Calu3 (cell line): ENCODE data around the gene ZBTB33. TPM values are rescaled to one million over a fixed set of nuclear protein-coding genes. Genes with fewer than 3 reads are reported as not detected.
A peak's percentile ranks its signal among the peaks of the same experiment; 100 is the strongest.

Source experiments
- BruUV-seq: library from RNA; stranded (reverse); fragments of 400-500 nt; replicated peaks from 2 replicates; lab custom pipeline; 2021; lab: Mats Ljungman, UMichigan
- CTCF ChIA-PET: fragments of 300-600 bp; sonication (Branson Sonifier 250); formaldehyde crosslinking; loops from one replicate; lab custom pipeline; 2022; ENCODE audit warnings: antibody characterized with exemption; lab: Charles Lee
- DNase-seq: peaks from one replicate; pipeline ENCODE4 v3.0.0; 2022
- H3K27ac Mint-ChIP-seq: one replicate; pipeline ENCODE4 v1.8.0; 2022; ENCODE audit warnings: mixed read lengths; ENCODE audit not compliant: unreplicated experiment
- H3K27me3 Mint-ChIP-seq: one replicate; pipeline ENCODE4 v1.8.0; 2022; ENCODE audit warnings: mixed read lengths; ENCODE audit not compliant: unreplicated experiment
- H3K36me3 Mint-ChIP-seq: one replicate; pipeline ENCODE4 v1.8.0; 2022; ENCODE audit warnings: mild to moderate bottlenecking, moderate library complexity, mixed read lengths; ENCODE audit not compliant: insufficient read depth, unreplicated experiment
- H3K4me1 Mint-ChIP-seq: one replicate; pipeline ENCODE4 v1.8.0; 2022; ENCODE audit warnings: mild to moderate bottlenecking, low read depth, mixed read lengths; ENCODE audit not compliant: unreplicated experiment
- H3K4me3 Mint-ChIP-seq: one replicate; pipeline ENCODE4 v1.8.0; 2022; ENCODE audit warnings: mild to moderate bottlenecking, low read depth, moderate library complexity, mixed read lengths; ENCODE audit not compliant: unreplicated experiment
- H3K9me3 Mint-ChIP-seq: one replicate; pipeline ENCODE4 v1.8.0; 2022; ENCODE audit warnings: low read depth, mixed read lengths; ENCODE audit not compliant: unreplicated experiment
- CTCF ChIP-seq: fragments of 200-600 bp; IDR thresholded peaks from one replicate; pipeline ENCODE4 v1.8.0; 2022; ENCODE audit warnings: antibody characterized with exemption; ENCODE audit not compliant: unreplicated experiment
- intact Hi-C: fragments of 100-400 bp; cut with micrococcal nuclease; formaldehyde crosslinking; loops from one replicate; pipeline ENCODE4 v1.10.0; 2022; ENCODE audit not compliant: unreplicated experiment
- total RNA-seq: library from RNA; stranded (reverse); gene quantifications from 2 replicates; pipeline ENCODE4 v1.2.3, GENCODE V29; 2022

ZBTB33 gene
- total RNA-seq, 1 experiment from 2014 or later = 22.7 TPM

DNA sequence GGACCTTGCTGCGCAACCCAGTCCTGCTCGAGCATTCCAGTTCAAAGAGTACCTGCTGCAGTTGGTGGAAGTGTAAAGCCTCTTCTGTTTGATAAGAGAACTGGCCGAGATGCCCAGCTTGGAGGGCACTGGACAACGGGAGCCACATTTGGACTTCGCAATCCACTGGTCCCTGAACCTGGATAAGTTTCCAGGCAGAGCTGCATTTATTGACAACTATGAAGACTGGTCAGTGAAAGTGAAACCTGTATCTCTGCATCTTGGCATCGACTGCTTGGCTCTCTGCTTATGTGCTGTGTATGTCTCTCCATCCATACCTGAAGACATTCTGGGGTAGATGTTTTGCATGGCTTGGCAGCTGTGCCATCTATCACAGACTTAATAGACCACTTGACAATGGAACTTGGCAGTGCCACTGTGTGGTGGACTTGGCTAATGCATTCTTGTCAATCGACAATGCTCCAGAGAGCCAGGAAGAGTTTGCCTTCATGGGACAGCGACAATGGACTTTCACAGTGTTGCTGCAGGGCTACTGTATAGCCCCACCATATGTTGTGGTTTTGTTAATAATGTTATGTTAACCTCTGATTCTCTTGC is 43.5 kb upstream of the ZBTB33 start:
- intact Hi-C loops = no loop called here
- no peak overlapping the region for H3K27ac Mint-ChIP-seq
- H3K27me3 Mint-ChIP-seq = no peaks in the 10 kb centered on the region
- CTCF ChIA-PET = no interaction called here
- H3K36me3 Mint-ChIP-seq = no peaks in the 10 kb centered on the region
- H3K9me3 Mint-ChIP-seq = no peaks in the 10 kb centered on the region
- no peak for DNase-seq
- no TSS peak for BruUV-seq
- peaks cover 10% of the 10 kb centered on the region for H3K4me1 Mint-ChIP-seq
- no peak for TF ChIP-seq CTCF
- H3K4me3 Mint-ChIP-seq = no peak overlapping the region

DNA sequence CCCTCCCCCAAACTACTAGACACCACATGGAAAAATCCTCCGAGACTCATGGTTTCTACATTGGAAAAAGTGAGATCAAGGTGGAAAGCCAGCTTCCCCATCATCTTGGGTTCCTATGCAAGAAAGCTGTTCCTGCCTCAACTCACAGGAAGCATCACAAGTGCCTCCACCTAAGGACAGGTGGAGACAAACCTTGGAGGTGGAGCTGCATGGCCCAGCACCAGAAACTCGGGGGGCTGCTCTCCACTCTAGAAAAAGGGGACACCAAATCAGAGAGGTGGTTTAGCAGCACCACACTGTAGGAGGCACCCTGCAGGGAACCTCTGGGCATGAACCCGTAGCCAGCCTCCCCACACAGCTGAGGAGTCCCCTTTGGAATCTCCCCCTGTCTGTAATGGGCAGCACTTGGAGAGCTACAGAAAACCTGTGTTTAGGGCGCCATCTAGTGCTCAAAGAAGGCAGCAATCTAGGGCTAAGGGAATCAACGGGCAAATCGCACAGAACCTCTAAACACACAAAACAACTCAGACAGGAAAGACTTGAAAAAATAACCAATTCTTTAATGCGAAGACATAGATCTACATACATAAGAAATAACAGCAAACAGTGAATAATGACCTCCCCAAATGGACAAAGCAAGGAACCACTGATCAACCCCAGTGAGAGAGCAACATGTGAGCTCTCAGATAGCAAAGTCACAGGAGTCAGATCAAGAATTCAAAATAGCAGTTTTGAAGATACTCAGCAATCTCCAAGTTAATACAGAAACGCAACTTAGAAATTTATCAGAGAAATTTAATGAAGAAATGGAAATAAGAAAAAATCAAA is 37.0 kb upstream of the ZBTB33 start:
- intact Hi-C loops = no loop called here
- TF ChIP-seq CTCF = peak; percentile 58

DNA sequence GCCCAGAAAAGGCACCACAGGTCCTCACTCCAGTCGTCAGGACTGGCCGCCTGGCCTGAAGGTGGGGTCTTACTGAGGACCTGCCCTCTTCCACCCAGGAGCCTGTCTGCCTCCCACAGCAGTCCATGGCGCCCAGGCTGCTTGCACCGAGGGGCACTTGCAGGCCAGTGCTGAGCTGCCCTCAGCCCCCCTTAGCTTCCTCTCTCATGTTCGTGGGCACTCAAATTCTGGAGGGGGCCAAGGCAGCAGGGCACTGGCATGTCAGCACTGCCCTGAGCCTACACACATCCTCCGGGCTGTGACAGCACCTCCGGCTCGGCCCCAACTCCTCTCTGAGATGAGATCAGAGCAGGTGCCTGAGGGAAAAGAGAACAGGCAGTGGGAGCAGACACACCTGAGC is 27.2 kb upstream of the ZBTB33 start:
- no peak overlapping the region for H3K27ac Mint-ChIP-seq
- intact Hi-C loops = no loop called here
- TF ChIP-seq CTCF = no peak
- H3K36me3 Mint-ChIP-seq = no peaks in the 10 kb centered on the region
- CTCF ChIA-PET = no interaction called here
- H3K4me3 Mint-ChIP-seq = no peak overlapping the region
- no peak for DNase-seq
- no peaks in the 10 kb centered on the region for H3K27me3 Mint-ChIP-seq
- no peaks in the 10 kb centered on the region for H3K4me1 Mint-ChIP-seq
- H3K9me3 Mint-ChIP-seq = no peaks in the 10 kb centered on the region
- BruUV-seq = no TSS peak

More for the DNA sequence above, 37.0 kb upstream of the ZBTB33 start:
- Mint-ChIP-seq H3K9me3 (no peaks in the 10 kb centered on the region), H3K4me3 (no peak overlapping the region), H3K36me3 (no peaks in the 10 kb centered on the region), H3K4me1 (peaks cover 8% of the 10 kb centered on the region), H3K27me3 (no peaks in the 10 kb centered on the region), H3K27ac (no peak overlapping the region)
- CTCF ChIA-PET = interaction anchor here (1.0 to 1.4 kb wide), 7 partner anchors 17 to 232 kb away, joined by 3 to 4 read pairs (median 3); partner anchors contain the start of gene ZBTB33
- DNase-seq = peak; percentile 62
- BruUV-seq = no TSS peak

DNA sequence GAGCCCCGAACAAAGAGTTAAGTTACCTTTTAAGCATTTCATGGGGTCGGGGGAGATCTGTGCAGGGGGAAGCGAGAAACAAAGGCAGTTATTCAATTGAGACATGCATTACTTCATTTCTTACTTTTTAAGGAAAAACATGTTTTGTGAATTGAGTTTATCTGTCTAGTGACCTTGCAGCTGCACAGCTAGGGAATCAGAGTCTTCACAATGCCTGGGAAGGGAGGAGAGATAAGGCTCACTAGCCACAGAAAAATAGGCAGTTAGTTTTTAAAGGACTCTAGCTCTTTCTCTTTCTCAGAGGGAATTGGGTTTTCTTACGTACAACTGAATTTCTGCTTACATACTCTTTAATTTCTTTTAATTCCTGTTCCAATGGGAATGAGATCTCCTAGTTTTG is 26.2 kb upstream of the ZBTB33 start:
- Mint-ChIP-seq H3K36me3 (no peaks in the 10 kb centered on the region), H3K9me3 (no peaks in the 10 kb centered on the region), H3K27ac (no peak overlapping the region), H3K27me3 (no peaks in the 10 kb centered on the region), H3K4me1 (no peaks in the 10 kb centered on the region), H3K4me3 (no peak overlapping the region)
- no TSS peak for BruUV-seq
- no peak for TF ChIP-seq CTCF
- intact Hi-C loops = no loop called here
- DNase-seq = no peak
- CTCF ChIA-PET = no interaction called here
